T47D (cell line): ENCODE data around the gene CD3E.

Experiments
- DNase-seq, 2 experiments: peaks; one replicate each; pipeline versions ENCODE4 v3.0.0 to v3.0.0-alpha.2; 2011 to 2012; ENCODE audit warnings: low read depth in 1 of 2, low spot score in 1 of 2
- JUND ChIP-seq: IDR thresholded peaks from 2 replicates; pipeline ENCODE4 v1.6.1; 2012; ENCODE audit warnings: low read depth
- in situ Hi-C: cut with HindIII; loops from 2 replicates; pipeline ENCODE4 v1.10.0; 2016; ENCODE audit warnings: low sequenced_read_pairs, low pct_unique_long_range_greater_than_20kb

The CD3E gene

GRCh38 chr11:118277312-118277711, 27.2 kb upstream of the CD3E start:
- no peak for TF ChIP-seq JUND
- peak in 1 of 2 experiments; percentile 81 for DNase-seq
- in situ Hi-C loops: no loop called here

GRCh38 chr11:118281284-118281683, 23.2 kb upstream of the CD3E start:
- TF ChIP-seq JUND: no peak
- no peak for DNase-seq
- in situ Hi-C loops: no loop called here

GRCh38 chr11:118282606-118283005, 21.9 kb upstream of the CD3E start:
- no peak for TF ChIP-seq JUND
- in situ Hi-C loops: no loop called here
- DNase-seq: no peak

- DNase-seq: no peak
- in situ Hi-C loops: no loop called here
- TF ChIP-seq JUND: no peak
Observed at GRCh38 chr11:118283037-118283636, 21.4 kb upstream of the CD3E start.

- TF ChIP-seq JUND: no peak
- no peak for DNase-seq
- in situ Hi-C loops: no loop called here
Observed at GRCh38 chr11:118283756-118284350, 20.7 kb upstream of the CD3E start.

GRCh38 chr11:118286545-118286944, 18.0 kb upstream of the CD3E start:
- in situ Hi-C loops: no loop called here
- no peak for TF ChIP-seq JUND
- DNase-seq: no peak

- no peak for DNase-seq
- no peak for TF ChIP-seq JUND
- in situ Hi-C loops: no loop called here
Observed at GRCh38 chr11:118287006-118287405, 17.5 kb upstream of the CD3E start.

GRCh38 chr11:118289401-118289800, 15.1 kb upstream of the CD3E start:
- DNase-seq: no peak
- in situ Hi-C loops: no loop called here
- TF ChIP-seq JUND: no peak

GRCh38 chr11:118290923-118291322, 13.6 kb upstream of the CD3E start:
- peak; percentile 41 to 80 for DNase-seq

GRCh38 chr11:118291477-118292135, 12.9 kb upstream of the CD3E start:
- TF ChIP-seq JUND: no peak
- no peak for DNase-seq

More at GRCh38 chr11:118290923-118291322, 13.6 kb upstream of the CD3E start:
- TF ChIP-seq JUND: no peak
- in situ Hi-C loops: no loop called here

GRCh38 chr11:118294053-118294452, 10.5 kb upstream of the CD3E start:
- TF ChIP-seq JUND: no peak
- in situ Hi-C loops: no loop called here
- no peak for DNase-seq

More at GRCh38 chr11:118291477-118292135, 12.9 kb upstream of the CD3E start:
- in situ Hi-C loops: no loop called here

GRCh38 chr11:118295199-118295598, 9.3 kb upstream of the CD3E start:
- in situ Hi-C loops: no loop called here
- TF ChIP-seq JUND: no peak
- DNase-seq: no peak

- in situ Hi-C loops: no loop called here
- no peak for TF ChIP-seq JUND
- DNase-seq: peak in 1 of 2 experiments; percentile 73
Observed at GRCh38 chr11:118295815-118296454, 8.6 kb upstream of the CD3E start.
